ENCODE data around the gene ARMC5. TPM values are rescaled to one million over a fixed set of nuclear protein-coding genes. Genes with fewer than 3 reads are reported as not detected.

The ARMC5 gene
- polyA plus RNA-seq, 1 donor from 2014 or later: 27.6 TPM

DNA sequence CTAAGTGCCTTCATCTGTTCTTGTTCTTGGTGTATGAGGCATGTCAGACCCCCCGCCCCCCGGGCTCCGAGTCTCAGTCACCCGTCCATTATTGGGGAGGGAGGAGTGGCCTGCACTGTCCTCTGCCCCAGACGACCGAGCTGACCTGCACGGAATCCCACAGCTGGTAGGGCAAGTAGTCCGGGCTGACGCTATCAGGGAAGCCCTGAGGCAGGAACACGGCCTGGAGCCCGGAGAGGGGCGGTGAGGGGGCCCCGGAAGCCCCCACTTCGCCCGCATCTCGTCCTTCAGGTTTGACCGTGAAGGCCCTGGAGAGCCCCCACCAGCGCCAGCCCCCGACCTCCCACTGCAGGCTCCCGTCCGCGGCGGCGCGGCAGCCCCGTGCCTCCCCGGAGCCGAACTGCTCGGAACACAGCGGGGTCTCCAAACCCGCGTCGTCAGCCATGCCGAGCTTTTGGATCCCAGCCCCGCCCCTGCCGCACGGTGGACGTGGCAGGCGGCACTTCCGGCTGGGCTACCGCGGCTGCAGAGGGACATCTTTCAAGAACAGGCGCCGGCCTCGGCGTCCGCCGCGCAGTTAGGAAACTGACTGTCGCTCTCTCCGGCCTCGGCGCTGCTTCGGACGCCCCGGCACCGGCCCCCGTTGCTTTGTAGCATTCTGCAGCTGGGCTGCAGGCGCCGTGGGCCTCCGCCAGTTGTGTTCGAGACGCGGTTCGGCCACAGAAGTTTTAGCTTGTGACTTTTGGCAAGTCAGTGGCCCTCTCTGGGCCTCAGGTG, 48.8 kb downstream of the ARMC5 start, which contains the start of gene RUSF1:
RUSF1 (minus strand) TSS at position 463 of the 777 bp plus-strand sequence; CDS start at position 445, 18 bp downstream.
- Histone ChIP-seq H3K4me3 (ENCODE audit: low read length) (peak within 1 kb of the TSS; percentile 86), H4K20me1 (ENCODE audit: insufficient read depth) (no peaks in the 10 kb centered on the region), H3K27ac (ENCODE audit: low read length) (peak within 1 kb of the TSS; percentile 81), H3K9ac (ENCODE audit: low read length) (peak within 1 kb of the TSS; percentile 91), H3K36me3 (ENCODE audit: insufficient read depth, low read length) (no peaks in the 10 kb centered on the region), H3K9me3 (ENCODE audit: low read length) (no peaks in the 10 kb centered on the region), H3K79me2 (replicated peaks; ENCODE audit: insufficient read depth, low read length) (peaks cover 9% of the 10 kb centered on the region), H2AFZ (ENCODE audit: low read depth, low read length) (peak within 1 kb of the TSS; percentile 47), H3K9me2 (ENCODE audit: insufficient read depth, low read length) (no peaks in the 10 kb centered on the region), H3K27me3 (ENCODE audit: insufficient read depth, low read depth, low read length) (no peaks in the 10 kb centered on the region), H3K4me2 (ENCODE audit: low read length) (peak within 1 kb of the TSS; percentile 86), H3F3A (ENCODE audit: insufficient read depth, low read length, poor library complexity, severe bottlenecking) (no peaks in the 10 kb centered on the region)
- TF ChIP-seq, protein P1, sequence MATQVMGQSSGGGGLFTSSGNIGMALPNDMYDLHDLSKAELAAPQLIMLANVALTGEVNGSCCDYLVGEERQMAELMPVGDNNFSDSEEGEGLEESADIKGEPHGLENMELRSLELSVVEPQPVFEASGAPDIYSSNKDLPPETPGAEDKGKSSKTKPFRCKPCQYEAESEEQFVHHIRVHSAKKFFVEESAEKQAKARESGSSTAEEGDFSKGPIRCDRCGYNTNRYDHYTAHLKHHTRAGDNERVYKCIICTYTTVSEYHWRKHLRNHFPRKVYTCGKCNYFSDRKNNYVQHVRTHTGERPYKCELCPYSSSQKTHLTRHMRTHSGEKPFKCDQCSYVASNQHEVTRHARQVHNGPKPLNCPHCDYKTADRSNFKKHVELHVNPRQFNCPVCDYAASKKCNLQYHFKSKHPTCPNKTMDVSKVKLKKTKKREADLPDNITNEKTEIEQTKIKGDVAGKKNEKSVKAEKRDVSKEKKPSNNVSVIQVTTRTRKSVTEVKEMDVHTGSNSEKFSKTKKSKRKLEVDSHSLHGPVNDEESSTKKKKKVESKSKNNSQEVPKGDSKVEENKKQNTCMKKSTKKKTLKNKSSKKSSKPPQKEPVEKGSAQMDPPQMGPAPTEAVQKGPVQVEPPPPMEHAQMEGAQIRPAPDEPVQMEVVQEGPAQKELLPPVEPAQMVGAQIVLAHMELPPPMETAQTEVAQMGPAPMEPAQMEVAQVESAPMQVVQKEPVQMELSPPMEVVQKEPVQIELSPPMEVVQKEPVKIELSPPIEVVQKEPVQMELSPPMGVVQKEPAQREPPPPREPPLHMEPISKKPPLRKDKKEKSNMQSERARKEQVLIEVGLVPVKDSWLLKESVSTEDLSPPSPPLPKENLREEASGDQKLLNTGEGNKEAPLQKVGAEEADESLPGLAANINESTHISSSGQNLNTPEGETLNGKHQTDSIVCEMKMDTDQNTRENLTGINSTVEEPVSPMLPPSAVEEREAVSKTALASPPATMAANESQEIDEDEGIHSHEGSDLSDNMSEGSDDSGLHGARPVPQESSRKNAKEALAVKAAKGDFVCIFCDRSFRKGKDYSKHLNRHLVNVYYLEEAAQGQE (IDR thresholded peaks at IDR 0.05; ENCODE audit: borderline replicate concordance): peak; percentile 13
- TF ChIP-seq SMC3 (conservative IDR thresholded peaks at IDR 0.05; ENCODE audit: poor library complexity) (peak; percentile 22), MXI1 (conservative IDR thresholded peaks at IDR 0.05; ENCODE audit: poor library complexity, severe bottlenecking) (peak; percentile 93), TAF1 (IDR thresholded peaks at IDR 0.05; ENCODE audit: low read depth) (no peak), POLR2AphosphoS5 (IDR thresholded peaks at IDR 0.05) (peak; percentile 79), EZH2 (IDR thresholded peaks at IDR 0.05; ENCODE audit: borderline replicate concordance, insufficient read depth, low read length, poor library complexity, severe bottlenecking) (no peak), EP300 (conservative IDR thresholded peaks at IDR 0.05; ENCODE audit: poor library complexity, severe bottlenecking) (peak; percentile 60)

DNA sequence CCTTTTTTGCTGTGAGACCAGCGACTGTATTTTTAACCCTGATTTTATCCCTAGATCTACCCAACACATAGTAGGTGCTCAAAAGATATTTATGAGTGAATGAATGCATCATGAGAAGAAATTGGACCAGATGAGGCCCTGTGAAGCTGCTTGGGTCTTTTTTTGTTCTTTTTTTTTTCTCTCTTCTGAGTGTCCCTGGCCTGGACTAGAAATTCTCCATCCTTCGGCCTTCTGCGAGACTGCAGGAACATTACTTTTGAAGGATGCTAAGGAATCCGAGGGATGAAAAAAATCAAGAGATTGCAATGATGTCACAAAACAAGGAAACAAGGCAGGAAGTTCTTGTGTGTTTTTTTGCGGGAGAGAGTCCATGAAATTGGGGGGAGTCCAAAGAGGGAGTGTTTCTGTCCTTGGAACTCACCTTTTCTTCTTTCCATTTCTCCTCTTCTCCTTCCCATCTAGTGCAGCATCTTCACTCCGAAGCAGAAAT, 49.5 kb downstream of the ARMC5 start:
- no peaks in the 10 kb centered on the region for H3K9me2 ChIP-seq (ENCODE audit: insufficient read depth, low read length)
- H3F3A ChIP-seq (ENCODE audit: insufficient read depth, low read length, poor library complexity, severe bottlenecking): no peaks in the 10 kb centered on the region
- peak overlapping the region; percentile 81 for H3K27ac ChIP-seq (ENCODE audit: low read length)
- no peaks in the 10 kb centered on the region for H3K36me3 ChIP-seq (ENCODE audit: insufficient read depth, low read length)
- peak overlapping the region; percentile 86 for H3K4me3 ChIP-seq (ENCODE audit: low read length)
- H3K9me3 ChIP-seq (ENCODE audit: low read length): no peaks in the 10 kb centered on the region
- H3K27me3 ChIP-seq (ENCODE audit: insufficient read depth, low read depth, low read length): no peaks in the 10 kb centered on the region
- H4K20me1 ChIP-seq (ENCODE audit: insufficient read depth): no peaks in the 10 kb centered on the region
- H3K4me2 ChIP-seq (ENCODE audit: low read length): peak overlapping the region; percentile 70
- no peak for TF ChIP-seq SMC3 (conservative IDR thresholded peaks at IDR 0.05; ENCODE audit: poor library complexity)
- TF ChIP-seq, protein P2, sequence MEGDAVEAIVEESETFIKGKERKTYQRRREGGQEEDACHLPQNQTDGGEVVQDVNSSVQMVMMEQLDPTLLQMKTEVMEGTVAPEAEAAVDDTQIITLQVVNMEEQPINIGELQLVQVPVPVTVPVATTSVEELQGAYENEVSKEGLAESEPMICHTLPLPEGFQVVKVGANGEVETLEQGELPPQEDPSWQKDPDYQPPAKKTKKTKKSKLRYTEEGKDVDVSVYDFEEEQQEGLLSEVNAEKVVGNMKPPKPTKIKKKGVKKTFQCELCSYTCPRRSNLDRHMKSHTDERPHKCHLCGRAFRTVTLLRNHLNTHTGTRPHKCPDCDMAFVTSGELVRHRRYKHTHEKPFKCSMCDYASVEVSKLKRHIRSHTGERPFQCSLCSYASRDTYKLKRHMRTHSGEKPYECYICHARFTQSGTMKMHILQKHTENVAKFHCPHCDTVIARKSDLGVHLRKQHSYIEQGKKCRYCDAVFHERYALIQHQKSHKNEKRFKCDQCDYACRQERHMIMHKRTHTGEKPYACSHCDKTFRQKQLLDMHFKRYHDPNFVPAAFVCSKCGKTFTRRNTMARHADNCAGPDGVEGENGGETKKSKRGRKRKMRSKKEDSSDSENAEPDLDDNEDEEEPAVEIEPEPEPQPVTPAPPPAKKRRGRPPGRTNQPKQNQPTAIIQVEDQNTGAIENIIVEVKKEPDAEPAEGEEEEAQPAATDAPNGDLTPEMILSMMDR (IDR thresholded peaks at IDR 0.05; ENCODE audit: poor library complexity, severe bottlenecking): no peak
- TF ChIP-seq EP300 (conservative IDR thresholded peaks at IDR 0.05; ENCODE audit: poor library complexity, severe bottlenecking): no peak
- no peak for TF ChIP-seq POLR2AphosphoS5 (IDR thresholded peaks at IDR 0.05)
- no peak for TF ChIP-seq TAF1 (IDR thresholded peaks at IDR 0.05; ENCODE audit: low read depth)
- no peak for TF ChIP-seq MXI1 (conservative IDR thresholded peaks at IDR 0.05; ENCODE audit: poor library complexity, severe bottlenecking)
- TF ChIP-seq EZH2 (IDR thresholded peaks at IDR 0.05; ENCODE audit: borderline replicate concordance, insufficient read depth, low read length, poor library complexity, severe bottlenecking): no peak
- TF ChIP-seq, protein P1 (IDR thresholded peaks at IDR 0.05; ENCODE audit: borderline replicate concordance): no peak
- TF ChIP-seq RAD21 (conservative IDR thresholded peaks at IDR 0.05): no peak
- H3K9ac ChIP-seq (ENCODE audit: low read length): peak overlapping the region; percentile 91
- H3K79me2 ChIP-seq (replicated peaks; ENCODE audit: insufficient read depth, low read length): peaks cover 9% of the 10 kb centered on the region
- peak overlapping the region; percentile 47 for H2AFZ ChIP-seq (ENCODE audit: low read depth, low read length)

Data from neural cell (in vitro differentiated cells).